HEK293T (cell line): ENCODE data around the gene AAK1.

Experiments
- CTCF ChIA-PET: fragments of 350-600 bp; formaldehyde crosslinking; extraction: SDS; loops from one replicate; lab custom pipeline; 2021; ENCODE audit warnings: antibody characterized with exemption, inconsistent platforms; lab: Yijun Ruan, JAX
- POLR2A ChIA-PET: fragments of 350-600 bp; formaldehyde crosslinking; extraction: SDS; loops from one replicate; lab custom pipeline; 2020; ENCODE audit warnings: antibody characterized with exemption, inconsistent platforms; lab: Yijun Ruan, JAX
- DNase-seq: peaks from one replicate; pipeline ENCODE4 v3.0.0; 2012; ENCODE audit warnings: mixed read lengths; ENCODE audit errors: extremely low spot score
- ARNT ChIP-seq: fragments of 450-650 bp; IDR thresholded peaks from 2 replicates; pipeline ENCODE4 v1.6.1; 2017; ENCODE audit warnings: mild to moderate bottlenecking
- BHLHE40 ChIP-seq: fragments of 450-650 bp; IDR thresholded peaks from 2 replicates; pipeline ENCODE4 v1.6.1; 2016; ENCODE audit warnings: mild to moderate bottlenecking, moderate library complexity, borderline replicate concordance
- CTBP1 ChIP-seq: fragments of 450-650 bp; IDR thresholded peaks from 2 replicates; pipeline ENCODE4 v1.6.1; 2016; ENCODE audit warnings: borderline replicate concordance
- ELF4 ChIP-seq: fragments of 450-650 bp; IDR thresholded peaks from 2 replicates; pipeline ENCODE4 v1.6.1; 2017; ENCODE audit warnings: antibody characterized with exemption
- FOXA1 ChIP-seq: fragments of 450-650 bp; IDR thresholded peaks from 2 replicates; pipeline ENCODE4 v1.6.1; 2016; ENCODE audit warnings: mild to moderate bottlenecking
- FOXK2 ChIP-seq: fragments of 450-650 bp; IDR thresholded peaks from 2 replicates; pipeline ENCODE4 v1.6.1; 2016; ENCODE audit warnings: mild to moderate bottlenecking
- FOXM1 ChIP-seq: fragments of 450-650 bp; IDR thresholded peaks from 2 replicates; pipeline ENCODE4 v1.6.1; 2017; ENCODE audit warnings: mild to moderate bottlenecking, borderline replicate concordance
- HDGF ChIP-seq: fragments of 450-650 bp; IDR thresholded peaks from 2 replicates; pipeline ENCODE4 v1.6.1; 2017; ENCODE audit warnings: antibody characterized with exemption, borderline replicate concordance
- L3MBTL2 ChIP-seq: fragments of 450-650 bp; conservative IDR thresholded peaks from 2 replicates; pipeline ENCODE4 v1.6.1; 2016; ENCODE audit warnings: mild to moderate bottlenecking
- LEF1 ChIP-seq: fragments of 450-650 bp; IDR thresholded peaks from 2 replicates; pipeline ENCODE4 v1.6.1; 2017; ENCODE audit warnings: mild to moderate bottlenecking, borderline replicate concordance
- NFRKB ChIP-seq: fragments of 450-650 bp; IDR thresholded peaks from 2 replicates; pipeline ENCODE4 v1.6.1; 2016; ENCODE audit warnings: mild to moderate bottlenecking, moderate library complexity
- SP1 ChIP-seq: fragments of 450-650 bp; IDR thresholded peaks from 2 replicates; pipeline ENCODE4 v1.6.1; 2017
- SUZ12 ChIP-seq: fragments of 450-650 bp; IDR thresholded peaks from 2 replicates; pipeline ENCODE4 v1.6.1; 2016; ENCODE audit warnings: mild to moderate bottlenecking
- TARDBP ChIP-seq: fragments of 450-650 bp; IDR thresholded peaks from 2 replicates; pipeline ENCODE4 v1.6.1; 2016
- ZNF384 ChIP-seq: fragments of 450-650 bp; IDR thresholded peaks from 2 replicates; pipeline ENCODE4 v1.6.1; 2016
- TF ChIP-seq, protein P1 (sequence below): fragments of 450-650 bp; IDR thresholded peaks from 2 replicates; pipeline ENCODE4 v1.6.1; 2016

AAK1 gene

GRCh38 chr2:69564604-69565003 is 78.9 kb downstream of the AAK1 start:
- CTCF ChIA-PET, result interaction anchor here (0.6 to 2.0 kb wide), 18 partner anchors 8 to 329 kb away, joined by 3 to 9 read pairs (median 3); partner anchors contain the start of gene SNRNP27
- no peak for TF ChIP-seq ZNF384
- no peak for TF ChIP-seq BHLHE40
- no peak for TF ChIP-seq TARDBP
- TF ChIP-seq, protein P1, sequence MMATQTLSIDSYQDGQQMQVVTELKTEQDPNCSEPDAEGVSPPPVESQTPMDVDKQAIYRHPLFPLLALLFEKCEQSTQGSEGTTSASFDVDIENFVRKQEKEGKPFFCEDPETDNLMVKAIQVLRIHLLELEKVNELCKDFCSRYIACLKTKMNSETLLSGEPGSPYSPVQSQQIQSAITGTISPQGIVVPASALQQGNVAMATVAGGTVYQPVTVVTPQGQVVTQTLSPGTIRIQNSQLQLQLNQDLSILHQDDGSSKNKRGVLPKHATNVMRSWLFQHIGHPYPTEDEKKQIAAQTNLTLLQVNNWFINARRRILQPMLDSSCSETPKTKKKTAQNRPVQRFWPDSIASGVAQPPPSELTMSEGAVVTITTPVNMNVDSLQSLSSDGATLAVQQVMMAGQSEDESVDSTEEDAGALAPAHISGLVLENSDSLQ, result no peak
- TF ChIP-seq HDGF, result no peak
- no peak for TF ChIP-seq LEF1
- no peak for TF ChIP-seq L3MBTL2
- no peak for TF ChIP-seq SP1
- TF ChIP-seq ARNT, result no peak
- TF ChIP-seq NFRKB, result no peak
- TF ChIP-seq CTBP1, result no peak
- no peak for TF ChIP-seq FOXK2
- TF ChIP-seq FOXA1, result no peak
- TF ChIP-seq ELF4, result no peak
- no peak for TF ChIP-seq FOXM1
- no peak for TF ChIP-seq SUZ12
- no peak for DNase-seq
- POLR2A ChIA-PET, result interaction anchor here (0.6 kb wide), 1 partner anchor 140 kb away, joined by 3 read pairs; no protein-coding TSS in a partner anchor

GRCh38 chr2:69563021-69563420 is 80.5 kb downstream of the AAK1 start:
- DNase-seq, result no peak
- no peak for TF ChIP-seq LEF1
- TF ChIP-seq FOXA1, result no peak
- TF ChIP-seq ARNT, result no peak
- ChIA-PET CTCF (no interaction called here), POLR2A (no interaction called here)

- ChIA-PET CTCF (interaction anchor here (0.6 to 2.8 kb wide), 4 partner anchors 12 to 574 kb away, joined by 3 to 9 read pairs (median 4); no protein-coding TSS in a partner anchor), POLR2A (no interaction called here)
- DNase-seq, result no peak
- TF ChIP-seq BHLHE40 (no peak), FOXK2 (no peak), ZNF384 (no peak), HDGF (no peak), CTBP1 (no peak), FOXA1 (no peak), SUZ12 (no peak), SP1 (no peak), L3MBTL2 (no peak), ARNT (no peak), FOXM1 (no peak), TARDBP (no peak), LEF1 (no peak), NFRKB (no peak), ELF4 (no peak)
- TF ChIP-seq, protein P1, result no peak
These were observed 82.4 kb downstream of the AAK1 start for GRCh38 chr2:69561101-69561500.

GRCh38 chr2:69560147-69560482 is 83.4 kb downstream of the AAK1 start:
- ChIA-PET CTCF (interaction anchor here (0.9 to 2.8 kb wide), 2 partner anchors 164 to 257 kb away, joined by 3 to 9 read pairs; no protein-coding TSS in a partner anchor), POLR2A (no interaction called here)
- TF ChIP-seq CTBP1 (no peak), SUZ12 (no peak), HDGF (no peak), FOXK2 (no peak), TARDBP (no peak), FOXM1 (no peak), NFRKB (no peak), ZNF384 (no peak), LEF1 (no peak), SP1 (no peak), L3MBTL2 (no peak)
- TF ChIP-seq, protein P1, result no peak
- no peak for DNase-seq

DNA sequence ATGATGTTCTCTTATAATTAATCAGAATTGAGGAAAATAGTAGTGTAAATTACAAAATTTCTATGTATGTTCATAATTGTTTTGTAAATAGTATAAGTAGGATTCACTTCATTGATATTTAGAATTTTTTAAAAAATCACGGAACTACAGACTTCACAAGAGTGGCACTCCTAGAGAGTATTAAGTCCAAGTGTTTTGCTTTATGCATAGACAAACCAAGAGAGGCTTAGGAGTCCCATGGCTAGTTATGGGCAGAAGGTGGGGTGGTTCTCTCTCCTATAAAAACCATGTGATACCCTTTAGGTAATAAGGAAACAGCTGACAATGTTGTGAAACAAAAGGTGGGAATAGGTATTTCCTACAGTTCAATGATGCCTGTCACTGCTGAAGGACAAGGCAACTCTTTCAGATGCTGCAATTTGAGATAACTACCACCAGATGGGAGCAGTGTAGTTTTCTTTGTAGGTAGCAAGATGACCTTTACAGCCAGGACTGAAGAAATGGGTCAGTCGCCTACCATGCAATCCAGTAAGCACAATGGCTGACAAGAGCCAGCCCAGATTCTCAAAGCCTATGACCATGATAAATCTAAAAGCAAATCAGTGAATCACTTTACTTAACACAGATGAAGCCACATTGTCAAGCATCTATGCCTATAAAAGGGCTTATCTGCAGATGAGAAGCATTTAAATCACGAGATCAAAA is 83.9 kb downstream of the AAK1 start:
- TF ChIP-seq ZNF384 (no peak), FOXM1 (no peak), ARNT (no peak), TARDBP (no peak), BHLHE40 (no peak), NFRKB (no peak), ELF4 (no peak), SP1 (no peak), FOXA1 (no peak), CTBP1 (no peak), HDGF (no peak), FOXK2 (no peak), L3MBTL2 (no peak), LEF1 (no peak), SUZ12 (no peak)
- TF ChIP-seq, protein P1, result no peak
- POLR2A ChIA-PET, result no interaction called here
- peak; percentile 58 for DNase-seq
- CTCF ChIA-PET, result interaction anchor here (2.8 kb wide), 1 partner anchor 165 kb away, joined by 9 read pairs; no protein-coding TSS in a partner anchor
